CD8-positive, alpha-beta T cell (primary cell): ENCODE data around the gene TP53TG3B. TPM values are rescaled to one million over a fixed set of nuclear protein-coding genes. Genes with fewer than 3 reads are reported as not detected.

ENCODE experiments used
- total RNA-seq, 46 experiments: library from RNA in 2 of 46; stranded (reverse) in 2 of 46; gene quantifications; one replicate each; pipeline ENCODE4 v1.2.3 and lab custom pipeline; 2021 to 2026

Gene TP53TG3B
- total RNA-seq, 2 experiments from 2014 or later: not detected

Other genes starting within 250 kb of the TP53TG3B start
- gene TP53TG3C, start 166.6 kb upstream of the TP53TG3B start, total RNA-seq: not detected
- gene TP53TG3E, start 56.5 kb upstream of the TP53TG3B start, total RNA-seq: not detected
- gene TP53TG3F, start 98.8 kb downstream of the TP53TG3B start, total RNA-seq: not detected